GM21381 (cell line): ENCODE data around the gene WDR11.
"Not testable (repeated sequence)": the region's sequence is repeated elsewhere in the genome, so short reads cannot be mapped to it uniquely, and the experiment has no call there.

ENCODE experiments used
- ATAC-seq: cut with Tn5 transposase; IDR thresholded peaks from one replicate; pipeline ENCODE4 v1.9.1; 2021; ENCODE audit warnings: mild to moderate bottlenecking, moderate library complexity; ENCODE audit not compliant: unreplicated experiment

WDR11 gene

GRCh38 chr10:120838941-120839340 lies 12.2 kb upstream of the WDR11 start:
- ATAC-seq = no peak

GRCh38 chr10:120841522-120842189 lies 9.5 kb upstream of the WDR11 start:
- no peak for ATAC-seq

- ATAC-seq = no peak
Measured at GRCh38 chr10:120854388-120854787, 3.2 kb downstream of the WDR11 start.

- no peak for ATAC-seq
Measured at GRCh38 chr10:120861178-120861855, 10.2 kb downstream of the WDR11 start.

- ATAC-seq = no peak
Measured at GRCh38 chr10:120873741-120874140, 22.6 kb downstream of the WDR11 start.

GRCh38 chr10:120883071-120883470 lies 31.9 kb downstream of the WDR11 start:
- ATAC-seq = no peak

GRCh38 chr10:120887482-120887881 lies 36.3 kb downstream of the WDR11 start:
- no peak for ATAC-seq

GRCh38 chr10:120891365-120891764 lies 40.2 kb downstream of the WDR11 start:
- no peak for ATAC-seq

- ATAC-seq = no peak
Measured at GRCh38 chr10:120894556-120894955, 43.4 kb downstream of the WDR11 start.

GRCh38 chr10:120897343-120897742 lies 46.2 kb downstream of the WDR11 start:
- ATAC-seq = no peak

- ATAC-seq = no peak
Measured at GRCh38 chr10:120905268-120905667, 54.1 kb downstream of the WDR11 start.

GRCh38 chr10:120917521-120918250 lies 66.5 kb downstream of the WDR11 start:
- ATAC-seq = no peak

GRCh38 chr10:120923886-120924285 lies 72.7 kb downstream of the WDR11 start:
- ATAC-seq = not testable (repeated sequence)

GRCh38 chr10:120926611-120927010 lies 75.4 kb downstream of the WDR11 start:
- ATAC-seq = no peak

GRCh38 chr10:120927352-120927751 lies 76.2 kb downstream of the WDR11 start:
- no peak for ATAC-seq

- ATAC-seq = no peak
Measured at GRCh38 chr10:120929166-120929565, 78.0 kb downstream of the WDR11 start.

- peak; percentile 54 for ATAC-seq
Measured at GRCh38 chr10:120931423-120931822, 80.3 kb downstream of the WDR11 start.

GRCh38 chr10:120931999-120932398 lies 80.8 kb downstream of the WDR11 start:
- no peak for ATAC-seq

- no peak for ATAC-seq
Measured at GRCh38 chr10:120938822-120939221, 87.7 kb downstream of the WDR11 start.

- ATAC-seq = no peak
Measured at GRCh38 chr10:120940299-120940900, 89.2 kb downstream of the WDR11 start.

GRCh38 chr10:120941501-120941900 lies 90.3 kb downstream of the WDR11 start:
- no peak for ATAC-seq
